ENCODE data around the gene NOXO1. TPM values are rescaled to one million over a fixed set of nuclear protein-coding genes. Genes with fewer than 3 reads are reported as not detected.

NOXO1 gene
- polyA plus RNA-seq, 1 of the 3 experiments (the other 2 are of a cell fraction), result 0.21 TPM

- H4K20me1 ChIP-seq (ENCODE audit: insufficient read depth), result peaks cover 38% of the 10 kb centered on the region
- H3K4me1 ChIP-seq (ENCODE audit: control insufficient read depth in 1 of 2, insufficient read depth in 2 of 2, low read depth in 1 of 2, low read length in 1 of 2), result peaks cover 0 to 41% of the 10 kb centered on the region in 2 experiments; a peak in 1 of 4 replicates
- H3F3A ChIP-seq (replicated peaks; ENCODE audit: insufficient read depth), result peaks cover 36% of the 10 kb centered on the region
- H3K27me3 ChIP-seq (ENCODE audit: insufficient read depth), result no peaks in the 10 kb centered on the region
- no peaks in the 10 kb centered on the region for H3K9me2 ChIP-seq
- H3K79me2 ChIP-seq (ENCODE audit: insufficient read depth), result peaks cover 68% of the 10 kb centered on the region
- H3K27ac ChIP-seq (ENCODE audit: low read depth in 2 of 2, low read length in 1 of 2), result peak within 1 kb of the TSS; percentile 76 to 90
- no peak within 1 kb of the TSS; the same call in 1 of the 2 replicates for H2AFZ ChIP-seq (ENCODE audit: low read depth)
- H3K36me3 ChIP-seq (replicated peaks in 1 of 2; ENCODE audit: control insufficient read depth in 1 of 2, insufficient read depth in 2 of 2, low read length in 1 of 2), result peaks cover 19 to 24% of the 10 kb centered on the region in 2 experiments
- H3K4me3 ChIP-seq (ENCODE audit: low read depth in 2 of 2, low read length in 1 of 2), result peak within 1 kb of the TSS; percentile 86 to 98
- peak within 1 kb of the TSS; percentile 98 for H3K4me2 ChIP-seq
- ChIA-PET CTCF (interaction anchor here (0.6 to 2.8 kb wide), 7 partner anchors 10 to 176 kb away, joined by 3 to 12 read pairs (median 4); no protein-coding TSS in a partner anchor), POLR2A (interaction anchor here (0.6 to 2.0 kb wide), 36 partner anchors 10 to 544 kb away, joined by 3 to 17 read pairs (median 4); partner anchors contain the start of genes ECI1, FAHD1, GFER and HAGH)
- peak within 1 kb of the TSS; percentile 92 for H3K9ac ChIP-seq
- no peaks in the 10 kb centered on the region for H3K9me3 ChIP-seq
- under 1% methylated on average over 24 of the region's 97 CpGs for WGBS (ENCODE audit: low lambda C conversion rate)
- DNase-seq, result peak; percentile 100
- no peak for TF ChIP-seq NFIC (IDR thresholded peaks at IDR 0.05; ENCODE audit: borderline replicate concordance)
- peak; percentile 77 for TF ChIP-seq YY1 (IDR thresholded peaks at IDR 0.05; ENCODE audit: low read depth)
- TF ChIP-seq EP300 (IDR thresholded peaks at IDR 0.05; ENCODE audit: borderline replicate concordance in 1 of 2, low read depth in 1 of 2, low read length in 1 of 2), result peak; percentile 16 to 27; a peak in 1 of 4 replicates
- peak; percentile 99 for TF ChIP-seq CHD2 (IDR thresholded peaks at IDR 0.05; ENCODE audit: low read length, partially characterized antibody)
- no peak for TF ChIP-seq USF1 (IDR thresholded peaks at IDR 0.05; ENCODE audit: borderline replicate concordance, low read depth)
- no peak; the same call in 1 of the 2 replicates for TF ChIP-seq MEF2A (IDR thresholded peaks at IDR 0.05; ENCODE audit: borderline replicate concordance, low read depth)
- TF ChIP-seq SIN3A (IDR thresholded peaks at IDR 0.05; ENCODE audit: borderline replicate concordance, low read depth, low read length), result peak; percentile 98; the same call in 1 of the 2 replicates
- TF ChIP-seq RAD21 (IDR thresholded peaks at IDR 0.05; ENCODE audit: low read length), result no peak
- TF ChIP-seq, protein P1, sequence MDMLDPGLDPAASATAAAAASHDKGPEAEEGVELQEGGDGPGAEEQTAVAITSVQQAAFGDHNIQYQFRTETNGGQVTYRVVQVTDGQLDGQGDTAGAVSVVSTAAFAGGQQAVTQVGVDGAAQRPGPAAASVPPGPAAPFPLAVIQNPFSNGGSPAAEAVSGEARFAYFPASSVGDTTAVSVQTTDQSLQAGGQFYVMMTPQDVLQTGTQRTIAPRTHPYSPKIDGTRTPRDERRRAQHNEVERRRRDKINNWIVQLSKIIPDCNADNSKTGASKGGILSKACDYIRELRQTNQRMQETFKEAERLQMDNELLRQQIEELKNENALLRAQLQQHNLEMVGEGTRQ (IDR thresholded peaks at IDR 0.05; ENCODE audit: borderline replicate concordance, low read depth, low read length), result no peak
- TF ChIP-seq, protein P2, sequence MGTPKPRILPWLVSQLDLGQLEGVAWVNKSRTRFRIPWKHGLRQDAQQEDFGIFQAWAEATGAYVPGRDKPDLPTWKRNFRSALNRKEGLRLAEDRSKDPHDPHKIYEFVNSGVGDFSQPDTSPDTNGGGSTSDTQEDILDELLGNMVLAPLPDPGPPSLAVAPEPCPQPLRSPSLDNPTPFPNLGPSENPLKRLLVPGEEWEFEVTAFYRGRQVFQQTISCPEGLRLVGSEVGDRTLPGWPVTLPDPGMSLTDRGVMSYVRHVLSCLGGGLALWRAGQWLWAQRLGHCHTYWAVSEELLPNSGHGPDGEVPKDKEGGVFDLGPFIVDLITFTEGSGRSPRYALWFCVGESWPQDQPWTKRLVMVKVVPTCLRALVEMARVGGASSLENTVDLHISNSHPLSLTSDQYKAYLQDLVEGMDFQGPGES (IDR thresholded peaks at IDR 0.05; ENCODE audit: low read depth, low read length), result peak; percentile 48; the same call in 1 of the 2 replicates
- no peak for TF ChIP-seq TCF12 (IDR thresholded peaks at IDR 0.05)
- 0 out of 2 replicates have a peak, but pooled peaks have one; percentile 5 for TF ChIP-seq CTCF (IDR thresholded peaks at IDR 0.05)
- TF ChIP-seq TEAD4 (IDR thresholded peaks at IDR 0.05; ENCODE audit: borderline replicate concordance, insufficient read depth), result 0 out of 2 replicates have a peak, but pooled peaks have one; percentile 6
- TF ChIP-seq POLR2AphosphoS5 (IDR thresholded peaks at IDR 0.05; ENCODE audit: low read depth, low read length), result peak; percentile 100
- no peak for TF ChIP-seq GATA2 (CRISPR knock-in tag; IDR thresholded peaks at IDR 0.05)
- peak; percentile 91 for TF ChIP-seq MXI1 (IDR thresholded peaks at IDR 0.05; ENCODE audit: low read depth, low read length)
- TF ChIP-seq FOXJ3 (CRISPR knock-in tag; IDR thresholded peaks at IDR 0.05), result no peak
- TF ChIP-seq FOSL2 (IDR thresholded peaks at IDR 0.05; ENCODE audit: borderline replicate concordance, low read depth), result no peak
- TF ChIP-seq, protein P3, sequence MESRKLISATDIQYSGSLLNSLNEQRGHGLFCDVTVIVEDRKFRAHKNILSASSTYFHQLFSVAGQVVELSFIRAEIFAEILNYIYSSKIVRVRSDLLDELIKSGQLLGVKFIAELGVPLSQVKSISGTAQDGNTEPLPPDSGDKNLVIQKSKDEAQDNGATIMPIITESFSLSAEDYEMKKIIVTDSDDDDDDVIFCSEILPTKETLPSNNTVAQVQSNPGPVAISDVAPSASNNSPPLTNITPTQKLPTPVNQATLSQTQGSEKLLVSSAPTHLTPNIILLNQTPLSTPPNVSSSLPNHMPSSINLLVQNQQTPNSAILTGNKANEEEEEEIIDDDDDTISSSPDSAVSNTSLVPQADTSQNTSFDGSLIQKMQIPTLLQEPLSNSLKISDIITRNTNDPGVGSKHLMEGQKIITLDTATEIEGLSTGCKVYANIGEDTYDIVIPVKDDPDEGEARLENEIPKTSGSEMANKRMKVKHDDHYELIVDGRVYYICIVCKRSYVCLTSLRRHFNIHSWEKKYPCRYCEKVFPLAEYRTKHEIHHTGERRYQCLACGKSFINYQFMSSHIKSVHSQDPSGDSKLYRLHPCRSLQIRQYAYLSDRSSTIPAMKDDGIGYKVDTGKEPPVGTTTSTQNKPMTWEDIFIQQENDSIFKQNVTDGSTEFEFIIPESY (IDR thresholded peaks at IDR 0.05; ENCODE audit: borderline replicate concordance, low read depth), result peak; percentile 98
- no peak for TF ChIP-seq EZH2phosphoT487 (IDR thresholded peaks at IDR 0.05; ENCODE audit: borderline replicate concordance, low read depth)
- peak; percentile 55 for TF ChIP-seq ELF1 (IDR thresholded peaks at IDR 0.05)
- TF ChIP-seq SMC3 (IDR thresholded peaks at IDR 0.05; ENCODE audit: low read depth, low read length), result no peak
Measured at GRCh38 chr16:1964506-1965395, 16.5 kb downstream of the NOXO1 start, which contains the start of gene RPS2. Gene RPS2 (minus strand): TSS chr16:1964826. CDS start chr16:1964625, 201 bp downstream.
